H1 (cell line): ENCODE measurements around the gene CHAD.

Experiments
- CBX8 ChIP-seq: fragments of 300-800, 300-1000 bp; sonication (generic); IDR thresholded peaks from 2 replicates; pipeline ENCODE4 v1.7.1; 2016; ENCODE audit warnings: low read depth, low read length, borderline replicate concordance
- CEBPB ChIP-seq: IDR thresholded peaks from 2 replicates; pipeline ENCODE4 v1.6.1; 2012; ENCODE audit warnings: low read depth, low read length
- CHD2 ChIP-seq: IDR thresholded peaks from 2 replicates; pipeline ENCODE4 v1.6.1; 2012; ENCODE audit warnings: low read length, improper control_type of control experiment
- GTF2F1 ChIP-seq: IDR thresholded peaks from 2 replicates; pipeline ENCODE4 v1.6.1; 2012; ENCODE audit warnings: low read depth, low read length, improper control_type of control experiment, borderline replicate concordance
- HDAC6 ChIP-seq: IDR thresholded peaks from one replicate; pipeline ENCODE4 v1.7.1; 2012; ENCODE audit warnings: low read depth, mild to moderate bottlenecking, inconsistent platforms, low read length, moderate library complexity
- KDM5A ChIP-seq: fragments of 200-600 bp; IDR thresholded peaks from 2 replicates; pipeline ENCODE4 v1.7.1; 2012; ENCODE audit warnings: mild to moderate bottlenecking, low read length, inconsistent platforms, mixed read lengths
- RAD21 ChIP-seq, 2 experiments: IDR thresholded peaks in 1 of 2; conservative IDR thresholded peaks in 1 of 2; 2 replicates each; pipeline ENCODE4 v1.6.1; 2011; ENCODE audit warnings: low read depth in 2 of 2, low read length in 2 of 2, improper control_type of control experiment in 1 of 2, inconsistent platforms in 1 of 2, mild to moderate bottlenecking in 1 of 2, moderate library complexity in 1 of 2
- SP1 ChIP-seq: IDR thresholded peaks from 2 replicates; pipeline ENCODE4 v1.6.1; 2011; ENCODE audit warnings: low read depth, low read length
- TAF1 ChIP-seq: IDR thresholded peaks from 2 replicates; pipeline ENCODE4 v1.6.1; 2011; ENCODE audit warnings: mild to moderate bottlenecking, low read depth, low read length
- TF ChIP-seq, protein P1 (sequence below): IDR thresholded peaks from 2 replicates; pipeline ENCODE4 v1.6.1; 2011; ENCODE audit warnings: low read length, improper control_type of control experiment
- TF ChIP-seq, protein P2 (sequence below), 3 experiments: IDR thresholded peaks; 1 replicate in 2 of 3; 2 replicates in 1 of 3; pipeline versions ENCODE4 v1.5.1 to v1.6.1; 2011; ENCODE audit warnings: low read length in 3 of 3, mild to moderate bottlenecking in 3 of 3, inconsistent platforms in 2 of 3, low read depth in 1 of 3, moderate library complexity in 1 of 3; ENCODE audit not compliant: insufficient read depth in 1 of 3; ENCODE audit errors: control extremely low read depth in 1 of 3

DNA sequence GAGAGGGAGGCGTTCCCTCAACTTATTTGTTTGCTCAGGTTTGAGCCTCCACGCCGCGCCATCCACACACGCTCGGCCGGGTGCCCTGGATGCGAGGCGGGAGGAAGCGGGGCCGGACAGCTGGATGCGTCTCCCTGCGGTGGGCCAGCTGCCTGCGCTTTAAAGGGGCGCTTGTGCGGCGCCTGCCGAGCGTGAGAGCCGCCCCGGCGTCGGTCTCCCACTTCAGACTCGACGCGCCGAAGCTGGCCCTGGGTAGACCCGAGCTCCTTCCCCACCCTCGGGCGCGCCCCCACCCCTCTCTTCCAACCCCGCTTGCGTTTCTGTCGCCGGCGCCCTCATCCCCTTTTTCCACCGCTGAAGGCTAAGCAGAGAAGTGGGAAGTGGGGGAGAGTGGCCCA, 527 bp upstream of the CHAD start:
- TF ChIP-seq, protein P1, sequence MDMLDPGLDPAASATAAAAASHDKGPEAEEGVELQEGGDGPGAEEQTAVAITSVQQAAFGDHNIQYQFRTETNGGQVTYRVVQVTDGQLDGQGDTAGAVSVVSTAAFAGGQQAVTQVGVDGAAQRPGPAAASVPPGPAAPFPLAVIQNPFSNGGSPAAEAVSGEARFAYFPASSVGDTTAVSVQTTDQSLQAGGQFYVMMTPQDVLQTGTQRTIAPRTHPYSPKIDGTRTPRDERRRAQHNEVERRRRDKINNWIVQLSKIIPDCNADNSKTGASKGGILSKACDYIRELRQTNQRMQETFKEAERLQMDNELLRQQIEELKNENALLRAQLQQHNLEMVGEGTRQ: no peak
- TF ChIP-seq, protein P2, sequence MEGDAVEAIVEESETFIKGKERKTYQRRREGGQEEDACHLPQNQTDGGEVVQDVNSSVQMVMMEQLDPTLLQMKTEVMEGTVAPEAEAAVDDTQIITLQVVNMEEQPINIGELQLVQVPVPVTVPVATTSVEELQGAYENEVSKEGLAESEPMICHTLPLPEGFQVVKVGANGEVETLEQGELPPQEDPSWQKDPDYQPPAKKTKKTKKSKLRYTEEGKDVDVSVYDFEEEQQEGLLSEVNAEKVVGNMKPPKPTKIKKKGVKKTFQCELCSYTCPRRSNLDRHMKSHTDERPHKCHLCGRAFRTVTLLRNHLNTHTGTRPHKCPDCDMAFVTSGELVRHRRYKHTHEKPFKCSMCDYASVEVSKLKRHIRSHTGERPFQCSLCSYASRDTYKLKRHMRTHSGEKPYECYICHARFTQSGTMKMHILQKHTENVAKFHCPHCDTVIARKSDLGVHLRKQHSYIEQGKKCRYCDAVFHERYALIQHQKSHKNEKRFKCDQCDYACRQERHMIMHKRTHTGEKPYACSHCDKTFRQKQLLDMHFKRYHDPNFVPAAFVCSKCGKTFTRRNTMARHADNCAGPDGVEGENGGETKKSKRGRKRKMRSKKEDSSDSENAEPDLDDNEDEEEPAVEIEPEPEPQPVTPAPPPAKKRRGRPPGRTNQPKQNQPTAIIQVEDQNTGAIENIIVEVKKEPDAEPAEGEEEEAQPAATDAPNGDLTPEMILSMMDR (IDR thresholded peaks at IDR 0.05; ENCODE audit: control extremely low read depth in 1 of 3, insufficient read depth in 1 of 3, low read depth in 1 of 3, low read length in 3 of 3): no peak
- TF ChIP-seq RAD21 (IDR thresholded peaks at IDR 0.05 in 1 of 2, conservative IDR thresholded peaks at IDR 0.05 in 1 of 2; ENCODE audit: low read depth in 2 of 2, low read length in 2 of 2) (no peak), CEBPB (no peak), CBX8 (no peak), HDAC6 (no peak), SP1 (no peak), CHD2 (no peak), KDM5A (no peak), GTF2F1 (no peak), TAF1 (no peak)
